Vagina (tissue), 2 donors: ENCODE measurements around the gene BNC2.

Experiments used
- POLR2A ChIP-seq, 2 donors: fragments of 450-650 bp; IDR thresholded peaks; one replicate each; pipeline ENCODE4 v1.6.1; 2017; ENCODE audit warnings: antibody characterized with exemption in 2 of 2, mild to moderate bottlenecking in 2 of 2, moderate library complexity in 2 of 2
- POLR2AphosphoS5 ChIP-seq, 2 donors: sonication (generic); formaldehyde crosslinking; IDR thresholded peaks; one replicate each; pipeline ENCODE4 v1.9.0; 2017; ENCODE audit warnings: antibody characterized with exemption in 2 of 2, mild to moderate bottlenecking in 2 of 2, low read depth in 1 of 2; ENCODE audit not compliant: insufficient read depth in 1 of 2
- TF ChIP-seq, protein P1 (sequence below), 3 experiments: fragments of 450-650 bp in 2 of 3; fragments of 200-600 bp in 1 of 3; sonication (generic) in 1 of 3; IDR thresholded peaks; one replicate each; pipeline ENCODE4 v1.5.1; 2017 to 2019; ENCODE audit warnings: antibody characterized with exemption in 3 of 3, mild to moderate bottlenecking in 2 of 3, moderate library complexity in 2 of 3

GRCh38 chr9:16540743-16541613, 329.5 kb downstream of the BNC2 start:
- TF ChIP-seq, protein P1, sequence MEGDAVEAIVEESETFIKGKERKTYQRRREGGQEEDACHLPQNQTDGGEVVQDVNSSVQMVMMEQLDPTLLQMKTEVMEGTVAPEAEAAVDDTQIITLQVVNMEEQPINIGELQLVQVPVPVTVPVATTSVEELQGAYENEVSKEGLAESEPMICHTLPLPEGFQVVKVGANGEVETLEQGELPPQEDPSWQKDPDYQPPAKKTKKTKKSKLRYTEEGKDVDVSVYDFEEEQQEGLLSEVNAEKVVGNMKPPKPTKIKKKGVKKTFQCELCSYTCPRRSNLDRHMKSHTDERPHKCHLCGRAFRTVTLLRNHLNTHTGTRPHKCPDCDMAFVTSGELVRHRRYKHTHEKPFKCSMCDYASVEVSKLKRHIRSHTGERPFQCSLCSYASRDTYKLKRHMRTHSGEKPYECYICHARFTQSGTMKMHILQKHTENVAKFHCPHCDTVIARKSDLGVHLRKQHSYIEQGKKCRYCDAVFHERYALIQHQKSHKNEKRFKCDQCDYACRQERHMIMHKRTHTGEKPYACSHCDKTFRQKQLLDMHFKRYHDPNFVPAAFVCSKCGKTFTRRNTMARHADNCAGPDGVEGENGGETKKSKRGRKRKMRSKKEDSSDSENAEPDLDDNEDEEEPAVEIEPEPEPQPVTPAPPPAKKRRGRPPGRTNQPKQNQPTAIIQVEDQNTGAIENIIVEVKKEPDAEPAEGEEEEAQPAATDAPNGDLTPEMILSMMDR (IDR thresholded peaks at IDR 0.05) = no peak
- TF ChIP-seq POLR2A (IDR thresholded peaks at IDR 0.05) = no peak
- TF ChIP-seq POLR2AphosphoS5 (IDR thresholded peaks at IDR 0.05; ENCODE audit: insufficient read depth in 1 of 2, low read depth in 1 of 2) = no peak
